Adrenal gland (tissue), 12 donors: ENCODE measurements around the gene SRRM2. TPM values are rescaled to one million over a fixed set of nuclear protein-coding genes. Genes with fewer than 3 reads are reported as not detected.

Experiments used
- DNase-seq, 7 donors: peaks; one replicate each; pipeline ENCODE4 v3.0.0-alpha.2; 2019 to 2020
- H3K27ac ChIP-seq, 5 donors: fragments of 200-600 bp; sonication (generic) in 4 of 5; 1 replicate in 3 of 5; 2 replicates in 2 of 5; pipeline versions ENCODE4 v1.5.1 to v1.8.0; 2016 to 2020; ENCODE audit warnings: mild to moderate bottlenecking in 1 of 5
- H3K27me3 ChIP-seq: fragments of 200-600 bp; 2 replicates; pipeline ENCODE4 v1.8.0; 2021
- H3K36me3 ChIP-seq, 2 donors: fragments of 200-600 bp; replicated peaks in 1 of 2; 1 replicate in 1 of 2; 2 replicates in 1 of 2; pipeline versions ENCODE4 v1.5.1 to v1.8.0; 2018 to 2022
- H3K4me1 ChIP-seq, 2 donors: fragments of 200-600 bp; replicated peaks in 1 of 2; 1 replicate in 1 of 2; 2 replicates in 1 of 2; pipeline versions ENCODE4 v1.5.1 to v1.8.0; 2018 to 2021
- H3K4me3 ChIP-seq, 4 donors: fragments of 200-600 bp; sonication (generic) in 3 of 4; one replicate each; pipeline ENCODE4 v1.5.1; 2016 to 2018
- H3K9me3 ChIP-seq, 3 donors: fragments of 200-600 bp; sonication (generic) in 1 of 3; replicated peaks in 1 of 3; 1 replicate in 2 of 3; 2 replicates in 1 of 3; pipeline versions ENCODE4 v1.5.1 to v1.8.0; 2016 to 2021
- CTCF ChIP-seq, 6 experiments: fragments of 450-650 bp in 4 of 6; fragments of 200-600 bp in 2 of 6; sonication (generic) in 1 of 6; IDR thresholded peaks; 1 replicate in 5 of 6; 2 replicates in 1 of 6; pipeline versions ENCODE4 v1.5.1 to v1.8.0; 2016 to 2021; ENCODE audit warnings: antibody characterized with exemption in 6 of 6, mild to moderate bottlenecking in 2 of 6, moderate library complexity in 1 of 6
- POLR2A ChIP-seq, 2 donors: fragments of 450-650 bp; IDR thresholded peaks; one replicate each; pipeline ENCODE4 v1.6.1; 2017; ENCODE audit warnings: antibody characterized with exemption in 2 of 2, mild to moderate bottlenecking in 2 of 2, moderate library complexity in 1 of 2
- WGBS, 4 donors: extraction: QIAGEN DNeasy Blood & Tissue Kit in 2 of 4; methylation state at CpG; one replicate each; pipeline versions ENCODE4 v1.1.5 to v1.1.7; 2013 to 2017; 5-methylcytosine and 5-hydroxymethylcytosine counted together
- intact Hi-C, 2 donors: fragments of 100-400 bp; cut with DNase I; formaldehyde crosslinking; loops; one replicate each; pipeline versions ENCODE4 v1.14.1 to v1.15.0; 2022 to 2023
- polyA plus RNA-seq, 3 donors: library from polyadenylated mRNA; stranded (reverse); fragments of 200-250 nt in 2 of 3; fragments of 350-450 nt in 1 of 3; fragmentation: Illumina TruSeq in 1 of 3; extraction: RNeasy Lipid Tissue Mini Kit (QIAGEN cat#74804) in 1 of 3; gene quantifications; one replicate each; pipeline ENCODE4 v1.2.3, GENCODE V29; 2013 to 2014
- total RNA-seq, 9 donors: library from RNA; depleted of rRNA in 4 of 9; stranded (reverse); fragments of >200 nt in 4 of 9; fragments of 120-200 nt in 1 of 9; fragmentation: NEBNext Ultra II Directional in 1 of 9; extraction: Animal tissue kit (Norgen Biotek cat#: 25700) in 1 of 9; gene quantifications; one replicate each; pipeline versions ENCODE4 v1.1.0 to v1.2.4, GENCODE V29; 2013 to 2023
- donor health status: healthy with polysubstance abuse.
- donor health status: Bipolar disorder and iron deficiency.
- donor health status: DM: yes; HTN: yes; CAD: no.
- donor health status: DM: no; HTN: no; CAD: no.
- donor health status: DM: no; HTN: no; CAD: no.
- donor health status: DM: yes; HTN: yes; CAD: no.

Gene SRRM2
- total and polyA plus RNA-seq, 12 donors: 81.7 to 3,120 (median 328) TPM

- H3K36me3 ChIP-seq: peaks cover 0 to 80% of the 10 kb centered on the region in 2 donors
- peaks cover 24 to 35% of the 10 kb centered on the region in 2 donors for H3K4me1 ChIP-seq
- H3K27ac ChIP-seq: peak overlapping the region in 1 of 5 donors; percentile 85
These were observed 19.3 kb downstream of the SRRM2 start for GRCh38 chr16:2771496-2772402.

GRCh38 chr16:2773188-2773968 lies 20.9 kb downstream of the SRRM2 start:
- DNase-seq: no peak

More at GRCh38 chr16:2771496-2772402, 19.3 kb downstream of the SRRM2 start:
- Histone ChIP-seq H3K27me3 (no peaks in the 10 kb centered on the region), H3K9me3 (no peaks in the 10 kb centered on the region), H3K4me3 (no peak overlapping the region)
- no peak for DNase-seq
- WGBS, 4 donors: 76 to 79% (median 77%) methylated on average over 9 to 18 of the region's 18 CpGs
- TF ChIP-seq POLR2A (IDR thresholded peaks at IDR 0.05) (no peak), CTCF (IDR thresholded peaks at IDR 0.05) (no peak)
- intact Hi-C loops: no loop called here

GRCh38 chr16:2774161-2774891 lies 21.9 kb downstream of the SRRM2 start:
- H3K27ac ChIP-seq: peak overlapping the region in 2 of 5 donors; percentile 3 to 59
- no peak overlapping the region for H3K4me3 ChIP-seq
- 69 to 81% (median 76%) methylated on average over 7 of the region's 7 CpGs for WGBS, 4 donors
- no peak for DNase-seq
- no peaks in the 10 kb centered on the region for H3K27me3 ChIP-seq
- no peaks in the 10 kb centered on the region for H3K9me3 ChIP-seq
- intact Hi-C loops: no loop called here
- H3K4me1 ChIP-seq: peaks cover 12 to 27% of the 10 kb centered on the region in 2 donors
- TF ChIP-seq POLR2A (IDR thresholded peaks at IDR 0.05) (no peak), CTCF (IDR thresholded peaks at IDR 0.05) (no peak)
- peaks cover 0 to 54% of the 10 kb centered on the region in 2 donors for H3K36me3 ChIP-seq

More at GRCh38 chr16:2773188-2773968, 20.9 kb downstream of the SRRM2 start:
- no peak overlapping the region for H3K4me3 ChIP-seq
- WGBS, 4 donors: 68 to 78% (median 73%) methylated on average over 12 of the region's 12 CpGs
- peak overlapping the region in 1 of 5 donors; percentile 59 for H3K27ac ChIP-seq
- no peaks in the 10 kb centered on the region for H3K27me3 ChIP-seq
- peaks cover 0 to 63% of the 10 kb centered on the region in 2 donors for H3K36me3 ChIP-seq
- TF ChIP-seq CTCF (IDR thresholded peaks at IDR 0.05) (no peak), POLR2A (IDR thresholded peaks at IDR 0.05) (no peak)
- peaks cover 14 to 25% of the 10 kb centered on the region in 2 donors for H3K4me1 ChIP-seq
- intact Hi-C loops: no loop called here
- no peaks in the 10 kb centered on the region for H3K9me3 ChIP-seq
